Peyer's patch (tissue), 4 donors: ENCODE data around the gene ZNF680.

Experiments used
- CTCF ChIP-seq, 6 experiments: fragments of 450-650 bp in 4 of 6; fragments of 200-600 bp in 2 of 6; sonication (generic) in 1 of 6; IDR thresholded peaks; one replicate each; pipeline ENCODE4 v1.5.1; 2017 to 2019; ENCODE audit warnings: antibody characterized with exemption in 6 of 6, mild to moderate bottlenecking in 3 of 6, moderate library complexity in 1 of 6
- POLR2A ChIP-seq, 2 donors: fragments of 450-650 bp; IDR thresholded peaks; one replicate each; pipeline ENCODE4 v1.5.1; 2017; ENCODE audit warnings: antibody characterized with exemption in 2 of 2, mild to moderate bottlenecking in 2 of 2, moderate library complexity in 2 of 2

GRCh38 chr7:64603271-64603670 lies 40.4 kb upstream of the ZNF680 start:
- TF ChIP-seq CTCF (IDR thresholded peaks at IDR 0.05) (no peak), POLR2A (IDR thresholded peaks at IDR 0.05) (no peak)
